H9 (cell line): Measurements from ENCODE around the gene TOMM5. TPM values are rescaled to one million over a fixed set of nuclear protein-coding genes. Genes with fewer than 3 reads are reported as not detected.

Experiments used
- DNase-seq: peaks from one replicate; pipeline ENCODE4 v3.0.0-alpha.2; 2017
- H2AFZ ChIP-seq: one replicate; pipeline ENCODE4 v1.6.1; 2013; ENCODE audit warnings: mild to moderate bottlenecking, low read length, control low read depth, moderate library complexity
- H2AK5ac ChIP-seq: 2 replicates; pipeline ENCODE4 v1.6.1; 2013; ENCODE audit warnings: low read length, control low read depth, mixed read lengths; ENCODE audit not compliant: insufficient read length
- H2BK120ac ChIP-seq: one replicate; pipeline ENCODE4 v1.6.1; 2013; ENCODE audit warnings: low read depth, mild to moderate bottlenecking, low read length, control low read depth, inconsistent platforms; ENCODE audit not compliant: poor library complexity, severe bottlenecking
- H2BK12ac ChIP-seq: 2 replicates; pipeline ENCODE4 v1.6.1; 2013; ENCODE audit warnings: low read length, control low read depth, mixed read lengths, low read depth; ENCODE audit not compliant: insufficient read length
- H2BK15ac ChIP-seq: 2 replicates; pipeline ENCODE4 v1.6.1; 2013; ENCODE audit warnings: low read depth, low read length, control low read depth
- H2BK20ac ChIP-seq: one replicate; pipeline ENCODE4 v1.6.1; 2013; ENCODE audit warnings: low read depth, mild to moderate bottlenecking, low read length, control low read depth, inconsistent platforms; ENCODE audit not compliant: poor library complexity, severe bottlenecking
- H2BK5ac ChIP-seq: 2 replicates; pipeline ENCODE4 v1.6.1; 2013; ENCODE audit warnings: low read length, control low read depth, mixed read lengths; ENCODE audit not compliant: insufficient read length
- H3K14ac ChIP-seq: 2 replicates; pipeline ENCODE4 v1.6.1; 2013; ENCODE audit warnings: low read length, control low read depth; ENCODE audit not compliant: insufficient read depth
- H3K18ac ChIP-seq: 2 replicates; pipeline ENCODE4 v1.6.1; 2013; ENCODE audit warnings: low read depth, mild to moderate bottlenecking, mixed read lengths, low read length, control low read depth; ENCODE audit not compliant: insufficient read length
- H3K23ac ChIP-seq: 2 replicates; pipeline ENCODE4 v1.6.1; 2013; ENCODE audit warnings: low read length, control low read depth, mixed read lengths, low read depth; ENCODE audit not compliant: insufficient read length
- H3K23me2 ChIP-seq: 2 replicates; pipeline ENCODE4 v1.6.1; 2013; ENCODE audit warnings: low read depth, mild to moderate bottlenecking, mixed read lengths, low read length, control low read depth; ENCODE audit not compliant: insufficient read length, poor library complexity, severe bottlenecking
- H3K27ac ChIP-seq: 2 replicates; pipeline ENCODE4 v1.5.1; 2013; ENCODE audit warnings: low read length, control low read depth, mixed read lengths, low read depth; ENCODE audit not compliant: insufficient read length
- H3K27me3 ChIP-seq: 2 replicates; pipeline ENCODE4 v1.6.1; 2013; ENCODE audit warnings: low read length, control low read depth, inconsistent platforms; ENCODE audit not compliant: insufficient read depth
- H3K4ac ChIP-seq: 2 replicates; pipeline ENCODE4 v1.6.1; 2013; ENCODE audit warnings: low read depth, mild to moderate bottlenecking, control low read depth, inconsistent platforms, low read length, moderate library complexity
- H3K4me1 ChIP-seq: 2 replicates; pipeline ENCODE4 v1.6.1; 2013; ENCODE audit warnings: low read length, control low read depth, inconsistent platforms; ENCODE audit not compliant: insufficient read depth
- H3K4me2 ChIP-seq: 2 replicates; pipeline ENCODE4 v1.6.1; 2013; ENCODE audit warnings: low read length, control low read depth, mixed read lengths; ENCODE audit not compliant: insufficient read length, insufficient read depth
- H3K56ac ChIP-seq: 2 replicates; pipeline ENCODE4 v1.6.1; 2013; ENCODE audit warnings: low read depth, mild to moderate bottlenecking, mixed read lengths, low read length, control low read depth; ENCODE audit not compliant: insufficient read length
- H3K79me1 ChIP-seq: 2 replicates; pipeline ENCODE4 v1.6.1; 2013; ENCODE audit warnings: low read depth, mild to moderate bottlenecking, moderate library complexity, low read length, control low read depth, inconsistent platforms; ENCODE audit not compliant: insufficient read depth, poor library complexity, severe bottlenecking
- H3K79me2 ChIP-seq: 2 replicates; pipeline ENCODE4 v1.6.1; 2013; ENCODE audit warnings: low read length, control low read depth, inconsistent platforms; ENCODE audit not compliant: insufficient read depth
- H3K9ac ChIP-seq: 2 replicates; pipeline ENCODE4 v1.6.1; 2013; ENCODE audit warnings: low read length, control low read depth, mixed read lengths; ENCODE audit not compliant: insufficient read length; ENCODE audit errors: extremely low read depth
- H3K9me3 ChIP-seq: one replicate; pipeline ENCODE4 v1.6.1; 2013; ENCODE audit warnings: low read depth, low read length, inconsistent platforms; ENCODE audit not compliant: control insufficient read depth
- H3T11ph ChIP-seq: one replicate; pipeline ENCODE4 v1.6.1; 2013; ENCODE audit warnings: mild to moderate bottlenecking, low read length, control low read depth, inconsistent platforms
- H4K20me1 ChIP-seq: one replicate; pipeline ENCODE4 v1.6.1; 2013; ENCODE audit not compliant: control insufficient read depth, insufficient read length, insufficient read depth
- H4K5ac ChIP-seq: 2 replicates; pipeline ENCODE4 v1.6.1; 2013; ENCODE audit warnings: low read depth, mild to moderate bottlenecking, mixed read lengths, low read length, control low read depth; ENCODE audit not compliant: insufficient read length
- H4K8ac ChIP-seq: replicated peaks from 2 replicates; pipeline ENCODE4 v1.6.1; 2013; ENCODE audit warnings: low read length, control low read depth, mixed read lengths, low read depth; ENCODE audit not compliant: insufficient read length
- H4K91ac ChIP-seq: 2 replicates; pipeline ENCODE4 v1.6.1; 2013; ENCODE audit warnings: low read depth, mild to moderate bottlenecking, moderate library complexity, mixed read lengths, low read length, control low read depth; ENCODE audit not compliant: insufficient read length
- H3K27ac Mint-ChIP-seq, 3 experiments: 2 replicates in 2 of 3; 3 replicates in 1 of 3; pipeline ENCODE4 v1.8.0; 2020 to 2021; ENCODE audit warnings: mixed read lengths in 3 of 3, mild to moderate bottlenecking in 1 of 3, moderate library complexity in 1 of 3
- H3K27me3 Mint-ChIP-seq: 2 replicates; pipeline ENCODE4 v1.8.0; 2021; ENCODE audit warnings: low read depth, mild to moderate bottlenecking, moderate library complexity, mixed read lengths
- H3K36me3 Mint-ChIP-seq, 3 experiments: 2 replicates in 2 of 3; 3 replicates in 1 of 3; pipeline ENCODE4 v1.8.0; 2020 to 2021; ENCODE audit warnings: low read depth in 3 of 3, mixed read lengths in 3 of 3; ENCODE audit not compliant: insufficient read depth in 1 of 3
- H3K4me1 Mint-ChIP-seq, 2 experiments: 2 replicates each; pipeline ENCODE4 v1.8.0; 2020; ENCODE audit warnings: mixed read lengths in 2 of 2
- H3K4me3 Mint-ChIP-seq, 2 experiments: 2 replicates in 1 of 2; 3 replicates in 1 of 2; pipeline ENCODE4 v1.8.0; 2020 to 2021; ENCODE audit warnings: mild to moderate bottlenecking in 2 of 2, mixed read lengths in 2 of 2, moderate library complexity in 1 of 2
- H3K9me3 Mint-ChIP-seq, 2 experiments: 2 replicates in 1 of 2; 3 replicates in 1 of 2; pipeline ENCODE4 v1.8.0; 2020; ENCODE audit warnings: mild to moderate bottlenecking in 2 of 2, mixed read lengths in 2 of 2, moderate library complexity in 1 of 2
- WGBS: extraction: QIAGEN DNeasy Blood & Tissue Kit; methylation state at CpG from one replicate; pipeline ENCODE4 v1.1.7; 2013; ENCODE audit warnings: missing lambda C conversion rate, low lambda C conversion rate, mixed read lengths; ENCODE audit not compliant: insufficient read length; ENCODE audit errors: extremely low coverage; 5-methylcytosine and 5-hydroxymethylcytosine counted together
- total RNA-seq: library from RNA; stranded (reverse); gene quantifications from 2 replicates; pipeline ENCODE4 v1.2.1, GENCODE V29; 2021
- TF ChIP-seq, protein P1 (sequence below): fragments of 200-600 bp; sonication (generic); conservative IDR thresholded peaks from 3 replicates; pipeline ENCODE4 v1.8.0; 2021; ENCODE audit warnings: antibody characterized with exemption, mild to moderate bottlenecking

The TOMM5 gene
- total RNA-seq, 1 experiment from 2014 or later = 124 TPM

DNA sequence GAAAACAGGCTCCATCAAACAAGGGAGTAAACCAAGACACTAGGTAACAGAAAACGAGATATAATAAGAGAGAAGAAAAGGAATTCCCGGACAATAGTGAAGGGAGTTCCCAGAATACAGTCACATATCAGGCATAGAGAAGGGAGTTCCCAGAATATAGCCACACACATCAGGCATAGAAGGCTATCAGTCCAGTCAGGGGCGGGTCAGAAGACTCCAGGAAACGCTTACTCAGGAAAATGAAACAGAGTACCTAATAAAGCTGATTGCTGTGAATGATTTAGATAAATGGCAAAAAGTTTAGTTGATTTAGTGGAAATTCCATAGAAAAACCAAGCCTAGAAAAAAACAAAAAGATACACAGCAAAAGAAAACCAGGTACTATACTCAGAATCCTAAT lies 4.9 kb downstream of the TOMM5 start:
- Mint-ChIP-seq H3K4me3 (no peak overlapping the region), H3K27me3 (peaks cover 9% of the 10 kb centered on the region), H3K36me3 (peaks cover 29 to 70% (median 64%) of the 10 kb centered on the region in 3 experiments; a peak in 6 of 7 replicates), H3K9me3 (peaks cover 0 to 6% of the 10 kb centered on the region in 2 experiments; a peak in 1 of 5 replicates), H3K4me1 (peaks cover 8 to 23% of the 10 kb centered on the region in 2 experiments), H3K27ac (no peak overlapping the region)
- no peak overlapping the region for H4K5ac ChIP-seq
- no peaks in the 10 kb centered on the region; the same call in 1 of the 2 replicates for H3K4me1 ChIP-seq
- no peak overlapping the region for H2BK120ac ChIP-seq
- no peak overlapping the region for H4K91ac ChIP-seq
- H2BK15ac ChIP-seq = no peak overlapping the region
- no peak overlapping the region for H3K9ac ChIP-seq
- peaks cover 21% of the 10 kb centered on the region for H3K79me2 ChIP-seq
- no CpG with 5 or more reads among the region's 4 CpGs for WGBS
- H3K56ac ChIP-seq = no peak overlapping the region
- no peak overlapping the region for H2BK5ac ChIP-seq
- H3K18ac ChIP-seq = no peak overlapping the region
- no peak overlapping the region for H3K4ac ChIP-seq
- H3K4me2 ChIP-seq = no peak overlapping the region
- H3K9me3 ChIP-seq = no peaks in the 10 kb centered on the region
- H3K14ac ChIP-seq = no peak overlapping the region
- no peak overlapping the region for H2BK12ac ChIP-seq
- TF ChIP-seq, protein P1, sequence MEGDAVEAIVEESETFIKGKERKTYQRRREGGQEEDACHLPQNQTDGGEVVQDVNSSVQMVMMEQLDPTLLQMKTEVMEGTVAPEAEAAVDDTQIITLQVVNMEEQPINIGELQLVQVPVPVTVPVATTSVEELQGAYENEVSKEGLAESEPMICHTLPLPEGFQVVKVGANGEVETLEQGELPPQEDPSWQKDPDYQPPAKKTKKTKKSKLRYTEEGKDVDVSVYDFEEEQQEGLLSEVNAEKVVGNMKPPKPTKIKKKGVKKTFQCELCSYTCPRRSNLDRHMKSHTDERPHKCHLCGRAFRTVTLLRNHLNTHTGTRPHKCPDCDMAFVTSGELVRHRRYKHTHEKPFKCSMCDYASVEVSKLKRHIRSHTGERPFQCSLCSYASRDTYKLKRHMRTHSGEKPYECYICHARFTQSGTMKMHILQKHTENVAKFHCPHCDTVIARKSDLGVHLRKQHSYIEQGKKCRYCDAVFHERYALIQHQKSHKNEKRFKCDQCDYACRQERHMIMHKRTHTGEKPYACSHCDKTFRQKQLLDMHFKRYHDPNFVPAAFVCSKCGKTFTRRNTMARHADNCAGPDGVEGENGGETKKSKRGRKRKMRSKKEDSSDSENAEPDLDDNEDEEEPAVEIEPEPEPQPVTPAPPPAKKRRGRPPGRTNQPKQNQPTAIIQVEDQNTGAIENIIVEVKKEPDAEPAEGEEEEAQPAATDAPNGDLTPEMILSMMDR = no peak
- H2AFZ ChIP-seq = no peak overlapping the region
- H3K23me2 ChIP-seq = no peaks in the 10 kb centered on the region
- H2AK5ac ChIP-seq = no peak overlapping the region
- no peaks in the 10 kb centered on the region for H4K20me1 ChIP-seq
- DNase-seq = no peak
- no peaks in the 10 kb centered on the region for H3K27me3 ChIP-seq
- no peak overlapping the region for H4K8ac ChIP-seq
- no peak overlapping the region for H3T11ph ChIP-seq
- H3K27ac ChIP-seq = no peak overlapping the region
- no peak overlapping the region for H2BK20ac ChIP-seq
- H3K79me1 ChIP-seq = peaks cover 15% of the 10 kb centered on the region
- H3K23ac ChIP-seq = no peak overlapping the region
